ENCODE measurements around the gene SEPTIN12.
"Not testable (repeated sequence)": the region's sequence is repeated elsewhere in the genome, so short reads cannot be mapped to it uniquely, and the experiment has no call there.

Gene SEPTIN12

DNA sequence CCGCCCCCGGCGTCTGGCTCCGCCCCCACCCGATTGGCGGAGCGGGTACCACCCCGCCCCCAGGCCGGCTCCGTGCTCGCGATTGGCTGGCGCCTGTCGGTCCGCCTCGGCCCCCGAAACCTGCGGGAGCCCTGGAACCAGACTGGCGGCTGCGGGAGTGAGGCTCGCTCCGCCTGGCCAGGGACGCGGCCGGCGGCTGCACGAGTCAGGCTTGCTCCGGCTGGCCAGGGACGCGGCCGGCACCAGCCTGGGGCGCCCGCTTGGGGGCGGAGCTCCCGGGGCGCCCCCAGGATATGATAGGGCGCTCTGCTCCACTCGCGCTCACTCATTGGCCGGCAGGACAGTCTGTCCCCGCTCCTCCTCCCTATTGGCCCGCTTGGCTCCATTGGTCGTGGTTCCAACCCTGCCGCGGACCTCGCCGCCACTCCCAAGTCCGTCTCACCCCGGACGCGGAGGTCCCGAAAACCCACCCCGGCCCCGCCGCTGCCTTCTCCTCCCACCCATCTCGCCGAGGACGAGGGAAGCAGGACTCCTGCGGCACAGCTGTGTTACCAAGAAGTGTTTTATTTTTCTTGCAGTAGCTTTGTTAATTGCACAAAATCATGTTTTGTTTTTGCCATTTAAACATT, 14.6 kb upstream of the SEPTIN12 start:
- peak; percentile 88 for DNase-seq

DNA sequence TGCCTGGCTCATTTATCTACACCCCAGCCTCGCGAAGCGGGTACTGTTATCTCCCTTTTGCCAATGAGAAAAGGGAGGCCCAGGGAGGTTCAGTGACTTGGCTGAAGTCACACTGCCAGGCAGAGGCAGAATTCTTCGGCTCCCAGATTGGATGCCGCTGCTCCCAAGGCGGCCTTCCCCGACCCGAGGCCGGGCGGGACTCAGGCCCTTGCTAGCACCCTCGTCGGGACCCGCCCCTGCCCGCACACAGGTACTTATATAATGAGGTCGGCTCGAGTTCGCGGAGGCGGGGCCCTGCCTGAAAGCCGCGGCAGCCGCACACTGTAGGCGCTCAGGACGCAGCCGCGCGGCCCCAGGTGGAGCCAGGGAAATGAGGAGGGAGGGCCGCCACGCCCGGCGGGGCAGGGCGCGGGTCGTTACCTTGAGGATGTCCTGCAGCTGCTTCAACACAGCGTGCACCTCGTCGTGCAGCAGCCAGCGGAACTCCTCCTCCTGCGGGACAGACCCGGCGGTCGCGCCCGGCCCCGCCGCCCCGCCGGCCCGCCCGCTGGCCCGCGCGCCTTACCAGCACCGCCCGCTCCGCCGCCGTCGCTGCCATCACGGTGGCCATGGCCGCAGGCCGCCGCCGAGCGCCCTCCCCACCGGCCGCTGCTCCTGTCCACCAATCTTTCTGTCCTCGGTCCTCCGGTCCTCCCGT, 14.0 kb upstream of the SEPTIN12 start, which contains the start of gene ROGDI:
TSS of gene ROGDI (minus strand) at position 672 of the 697 bp plus-strand sequence. CDS start at position 610, 62 bp downstream.
- DNase-seq: peak; percentile 75

DNA sequence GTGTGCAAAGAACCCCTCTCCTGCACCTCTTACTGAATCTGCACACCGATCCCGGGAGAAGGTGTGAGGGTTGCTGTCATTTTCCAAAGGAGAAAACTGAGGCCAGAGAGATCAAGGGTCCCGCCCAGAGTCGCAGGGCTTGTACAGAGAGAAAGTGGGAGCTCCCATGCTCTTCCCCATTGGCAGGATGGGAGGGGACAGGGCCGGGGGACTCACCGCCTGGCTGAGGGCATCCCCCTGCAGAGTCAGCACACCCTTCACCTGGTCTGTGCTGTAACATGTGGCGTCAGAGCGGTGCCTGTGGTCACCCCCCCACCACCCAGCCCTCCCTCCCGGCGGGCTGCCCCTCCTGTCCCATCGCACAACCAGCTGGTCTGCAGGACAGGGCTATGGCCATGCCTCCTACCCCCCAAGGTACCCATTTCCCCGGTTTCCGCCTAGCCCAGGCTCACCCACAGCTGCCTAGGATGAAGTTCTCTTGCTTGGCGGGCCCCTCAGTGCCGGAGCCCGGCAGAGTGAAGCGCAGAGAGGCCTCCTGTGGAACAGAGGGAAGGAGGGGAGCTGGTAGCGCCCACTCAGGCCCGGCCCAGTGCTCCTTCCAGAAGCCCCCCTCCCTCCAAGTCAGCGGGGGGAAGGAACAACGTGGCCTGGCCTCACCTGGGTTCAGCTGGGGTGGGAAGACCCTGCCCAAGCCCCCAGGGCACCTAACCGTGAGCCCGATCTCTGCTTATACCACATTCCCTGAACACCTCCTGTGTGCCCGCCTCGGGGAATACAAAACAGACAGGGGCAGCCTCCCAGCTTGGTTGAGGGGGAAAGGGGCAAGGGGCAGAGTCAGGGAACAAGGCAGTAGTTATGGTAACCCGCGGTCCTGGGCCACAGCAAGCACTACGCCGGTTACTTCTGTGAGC, 13.2 kb upstream of the SEPTIN12 start:
- DNase-seq: no peak

GRCh38 chr16:4800290-4801041, 12.3 kb upstream of the SEPTIN12 start:
- no peak for DNase-seq

GRCh38 chr16:4799171-4799855, 11.2 kb upstream of the SEPTIN12 start:
- no peak for DNase-seq

DNA sequence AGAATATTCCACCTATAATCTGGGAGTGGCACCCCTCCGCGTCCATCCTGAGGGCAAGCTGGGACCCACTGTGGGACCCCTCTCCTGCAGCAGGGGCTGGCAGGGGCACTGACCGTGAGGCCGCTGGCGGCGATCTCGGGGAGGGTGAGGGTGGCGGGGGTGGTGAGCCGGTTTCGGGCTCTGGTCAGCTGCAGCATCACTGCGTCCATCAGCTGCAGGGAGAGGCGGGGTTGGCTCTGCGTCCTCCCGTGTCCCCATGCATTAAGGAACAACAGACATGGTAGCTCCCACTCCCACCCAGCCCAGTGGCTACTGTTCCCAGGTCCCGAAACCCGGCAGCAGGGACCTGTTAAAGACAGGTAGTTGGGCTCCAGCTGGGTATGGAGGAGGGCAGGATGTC, 10.3 kb upstream of the SEPTIN12 start:
- no peak for DNase-seq

- no peak for DNase-seq
Measured at GRCh38 chr16:4797805-4798252, 9.7 kb upstream of the SEPTIN12 start.

GRCh38 chr16:4796982-4797804, 9.0 kb upstream of the SEPTIN12 start:
- no peak for DNase-seq

GRCh38 chr16:4795828-4796572, 7.9 kb upstream of the SEPTIN12 start:
- DNase-seq: no peak

GRCh38 chr16:4795181-4795827, 7.2 kb upstream of the SEPTIN12 start, which contains the start of gene SMIM22:
TSS of gene SMIM22 (plus strand) at chr16:4795369. CDS start at chr16:4795735, 366 bp downstream.
- DNase-seq: no peak

DNA sequence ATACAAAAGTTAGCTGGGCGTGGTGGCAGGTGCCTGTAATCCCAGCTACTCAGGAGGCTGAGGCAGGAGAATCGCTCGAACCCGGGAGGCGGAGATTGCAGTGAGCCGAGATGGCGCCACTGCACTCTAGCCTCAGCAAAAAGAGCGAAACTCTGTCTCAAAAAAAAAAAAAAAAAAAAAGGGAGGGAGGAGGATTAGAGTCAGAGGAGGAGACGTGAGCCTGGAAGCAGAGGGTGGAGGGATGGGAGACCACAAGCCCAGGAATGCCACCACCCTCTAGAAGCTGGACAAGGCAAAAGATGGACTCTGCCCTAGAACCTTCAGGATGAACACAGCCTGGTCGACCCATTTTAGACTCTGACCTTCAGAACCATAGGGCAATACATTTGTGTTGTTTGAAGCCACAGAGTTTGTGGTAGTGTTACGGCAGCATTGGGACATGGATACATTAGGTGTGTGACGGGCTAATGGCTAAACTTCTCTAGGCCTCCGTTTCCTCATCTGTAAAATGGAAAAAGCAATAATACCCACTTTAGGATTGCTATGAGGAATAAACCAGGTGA, 4.9 kb upstream of the SEPTIN12 start:
- no peak for DNase-seq

DNA sequence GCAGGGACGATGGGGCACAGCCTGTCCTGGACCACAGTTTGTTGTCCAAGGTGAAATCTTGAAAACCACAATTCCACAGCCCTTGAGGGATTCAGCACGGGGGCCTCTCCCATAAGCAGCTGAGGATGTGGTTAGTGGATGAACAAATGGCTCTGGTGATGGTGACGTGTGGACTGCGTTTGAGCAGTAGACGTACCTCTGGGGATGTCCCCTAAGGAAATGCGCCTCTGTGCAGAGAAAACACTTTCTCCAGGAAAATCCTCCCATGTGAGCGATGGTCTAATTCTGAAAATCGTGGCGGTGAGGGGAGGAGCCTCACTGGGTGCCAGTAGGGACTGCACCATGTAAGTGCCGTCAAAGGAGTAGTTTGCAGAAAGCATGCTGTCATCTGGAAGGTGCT, 2.7 kb upstream of the SEPTIN12 start:
- DNase-seq: no peak

- DNase-seq: no peak
Measured at GRCh38 chr16:4790261-4790660, 2.1 kb upstream of the SEPTIN12 start.

DNA sequence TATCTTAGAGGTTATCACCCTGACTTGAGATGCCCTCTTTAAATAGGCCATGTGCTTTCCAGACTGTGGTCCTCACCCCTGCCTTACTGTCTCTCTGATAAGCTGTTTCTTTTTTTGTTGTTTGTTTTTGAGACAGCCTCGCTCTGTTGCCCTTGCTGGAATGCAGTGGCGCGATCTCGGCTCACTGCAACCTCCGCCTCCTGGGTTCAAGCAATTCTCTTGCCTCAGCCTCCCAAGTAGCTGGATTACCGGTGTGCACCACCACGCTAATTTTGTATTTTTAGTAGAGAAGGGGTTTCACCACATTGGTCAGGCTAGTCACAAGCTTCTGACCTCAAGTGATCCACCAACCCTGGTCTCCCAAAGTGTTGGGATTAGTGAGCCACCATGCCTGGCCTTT, 765 bp upstream of the SEPTIN12 start:
- no peak for DNase-seq

GRCh38 chr16:4788489-4788889, 344 bp upstream of the SEPTIN12 start:
- no peak for DNase-seq

- DNase-seq: no peak
Measured at GRCh38 chr16:4787068-4787467, 1.1 kb downstream of the SEPTIN12 start.

GRCh38 chr16:4785758-4786433, 2.2 kb downstream of the SEPTIN12 start:
- no peak for DNase-seq

- not testable (repeated sequence) for DNase-seq
Measured at GRCh38 chr16:4784444-4784987, 3.6 kb downstream of the SEPTIN12 start.
